CD4-positive, alpha-beta memory T cell (primary cell): ENCODE results near the gene ARF3. TPM values are rescaled to one million over a fixed set of nuclear protein-coding genes. Genes with fewer than 3 reads are reported as not detected.
A peak's percentile ranks its signal among the peaks of the same experiment; 100 is the strongest.

Source experiments
- CTCF ChIA-PET: fragments of 350-600 bp; sonication (Branson Sonifier 250); formaldehyde crosslinking; loops from one replicate; lab custom pipeline; 2021; ENCODE audit warnings: inconsistent platforms; ENCODE audit not compliant: partially characterized antibody; lab: Charles Lee
- POLR2A ChIA-PET: fragments of 350-600 bp; sonication (Branson Sonifier 250); formaldehyde crosslinking; loops from one replicate; lab custom pipeline; 2021; ENCODE audit not compliant: partially characterized antibody; lab: Charles Lee
- DNase-seq, 5 donors: peaks; one replicate each; pipeline versions ENCODE4 v3.0.0 to v3.0.0-alpha.2; 2020 to 2022; ENCODE audit warnings: mixed read lengths in 1 of 5
- H3K27ac ChIP-seq: one replicate; pipeline ENCODE4 v1.7.0; 2013; ENCODE audit warnings: low read depth, low read length
- H3K27me3 ChIP-seq: 2 replicates; pipeline ENCODE4 v1.7.0; 2013; ENCODE audit warnings: mild to moderate bottlenecking, low read length, moderate library complexity; ENCODE audit not compliant: insufficient read depth
- H3K36me3 ChIP-seq: 2 replicates; pipeline ENCODE4 v1.7.0; 2013; ENCODE audit warnings: mild to moderate bottlenecking, low read length, moderate library complexity; ENCODE audit not compliant: insufficient read depth
- H3K4me1 ChIP-seq: 2 replicates; pipeline ENCODE4 v1.7.0; 2013; ENCODE audit warnings: mild to moderate bottlenecking, low read length, moderate library complexity; ENCODE audit not compliant: insufficient read depth
- H3K4me3 ChIP-seq, 2 donors: one replicate each; pipeline ENCODE4 v1.7.0; 2013; ENCODE audit warnings: low read length in 2 of 2, mild to moderate bottlenecking in 1 of 2
- H3K9me3 ChIP-seq, 2 donors: one replicate each; pipeline ENCODE4 v1.7.0; 2013; ENCODE audit warnings: low read length in 2 of 2, control low read depth in 1 of 2; ENCODE audit not compliant: control insufficient read depth in 1 of 2
- H3K27ac Mint-ChIP-seq, 7 donors: one replicate each; pipeline ENCODE4 v1.8.0; 2020 to 2021; ENCODE audit warnings: mixed read lengths in 7 of 7, mild to moderate bottlenecking in 6 of 7, inconsistent platforms in 3 of 7, moderate library complexity in 3 of 7
- H3K27me3 Mint-ChIP-seq, 2 donors: one replicate each; pipeline ENCODE4 v1.8.0; 2020 to 2021; ENCODE audit warnings: mixed read lengths in 2 of 2
- H3K36me3 Mint-ChIP-seq, 2 donors: one replicate each; pipeline ENCODE4 v1.8.0; 2020 to 2021; ENCODE audit warnings: mixed read lengths in 2 of 2, inconsistent platforms in 1 of 2, mild to moderate bottlenecking in 1 of 2
- H3K4me1 Mint-ChIP-seq, 4 donors: one replicate each; pipeline ENCODE4 v1.8.0; 2020 to 2021; ENCODE audit warnings: mixed read lengths in 4 of 4, mild to moderate bottlenecking in 1 of 4
- H3K4me3 Mint-ChIP-seq, 8 donors: one replicate each; pipeline ENCODE4 v1.8.0; 2020 to 2021; ENCODE audit warnings: mixed read lengths in 8 of 8, mild to moderate bottlenecking in 7 of 8, moderate library complexity in 6 of 8, inconsistent platforms in 3 of 8
- H3K9me3 Mint-ChIP-seq, 8 donors: one replicate each; pipeline ENCODE4 v1.8.0; 2020 to 2021; ENCODE audit warnings: mixed read lengths in 8 of 8, mild to moderate bottlenecking in 5 of 8, inconsistent platforms in 3 of 8, moderate library complexity in 1 of 8
- intact Hi-C: fragments of 100-400 bp; cut with micrococcal nuclease; formaldehyde crosslinking; loops from one replicate; pipeline ENCODE4 v1.15.1; 2023
- polyA plus RNA-seq, 2 donors: library from polyadenylated mRNA; unstranded; fragments of 300-500 nt; fragmentation: Illumina TruSeq; gene quantifications; one replicate each; pipeline ENCODE4 v1.2.3, GENCODE V29; 2021
- total RNA-seq, 2 experiments: library from RNA; stranded (reverse); gene quantifications; one replicate each; pipeline ENCODE4 v1.2.3, GENCODE V29; 2021

ARF3 gene
- total and polyA plus RNA-seq, 4 experiments from 2014 or later = 22.6 to 77.5 (median 50.5) TPM

DNA sequence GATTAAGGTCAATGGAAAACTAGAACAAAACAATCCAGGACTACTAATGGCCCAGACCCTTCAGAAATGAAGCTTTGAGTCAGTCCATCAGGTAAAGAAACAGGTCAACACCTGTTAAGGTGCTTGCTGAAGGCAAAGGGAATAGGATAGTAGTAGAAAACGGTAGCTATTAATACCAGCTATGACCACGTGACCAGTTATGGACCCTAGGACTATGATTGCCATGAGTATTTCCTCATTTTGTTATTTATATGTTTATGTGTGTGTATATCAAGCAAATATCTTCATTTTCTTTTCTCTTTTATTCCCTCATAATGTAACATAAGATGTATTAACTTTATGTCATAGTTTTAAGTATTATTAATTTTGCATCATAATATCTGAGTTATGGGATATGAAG, 57.6 kb downstream of the ARF3 start:
- no peak for DNase-seq
- intact Hi-C loops = loop anchor here (5.0 kb wide), 1 partner anchor 78 kb away; the partner anchor contains the start of gene WNT1
- H3K27me3 Mint-ChIP-seq = no peaks in the 10 kb centered on the region
- H3K4me1 Mint-ChIP-seq = peaks cover 2 to 10% (median 7%) of the 10 kb centered on the region in 4 donors
- no peaks in the 10 kb centered on the region for H3K9me3 Mint-ChIP-seq
- Histone ChIP-seq H3K27ac (no peak overlapping the region), H3K36me3 (no peaks in the 10 kb centered on the region), H3K4me3 (no peak overlapping the region), H3K4me1 (peaks cover 6% of the 10 kb centered on the region), H3K27me3 (no peaks in the 10 kb centered on the region), H3K9me3 (no peaks in the 10 kb centered on the region)
- no peak overlapping the region for H3K27ac Mint-ChIP-seq
- POLR2A ChIA-PET = interaction anchor here (1.2 to 2.0 kb wide), 3 partner anchors 47 to 98 kb away, joined by 3 to 4 read pairs (median 3); partner anchors contain the start of genes ARF3 and DDX23
- CTCF ChIA-PET = interaction anchor here (0.8 to 9.9 kb wide), 16 partner anchors 9 to 97 kb away, joined by 3 to 153 read pairs (median 4); partner anchors contain the start of genes DDX23 and FKBP11
- no peaks in the 10 kb centered on the region for H3K36me3 Mint-ChIP-seq
- no peak overlapping the region for H3K4me3 Mint-ChIP-seq

DNA sequence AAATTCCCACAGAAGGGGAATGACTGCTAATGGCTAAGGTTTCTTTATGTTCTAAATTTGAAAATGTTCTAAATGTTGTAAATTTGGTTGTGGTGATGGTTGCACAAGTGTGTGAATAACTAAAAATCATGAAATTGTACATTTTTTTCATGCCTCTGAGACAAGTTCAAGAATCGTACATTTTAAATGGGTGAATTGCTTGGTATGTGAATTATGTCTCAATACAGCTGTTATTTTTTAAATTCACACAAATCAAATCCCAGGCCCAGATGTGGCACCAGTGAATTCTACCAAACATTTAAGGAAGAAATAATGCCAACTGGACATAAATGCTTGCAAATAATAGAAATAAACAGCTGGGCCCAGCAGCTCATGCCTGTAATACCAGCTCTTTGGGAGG, 63.0 kb downstream of the ARF3 start:
- Histone ChIP-seq H3K36me3 (no peaks in the 10 kb centered on the region), H3K4me3 (no peak overlapping the region), H3K4me1 (peaks cover 9% of the 10 kb centered on the region), H3K27me3 (peaks cover 11% of the 10 kb centered on the region), H3K27ac (no peak overlapping the region), H3K9me3 (no peaks in the 10 kb centered on the region)
- H3K27ac Mint-ChIP-seq = no peak overlapping the region
- H3K4me1 Mint-ChIP-seq = peaks cover 0 to 2% (median 0%) of the 10 kb centered on the region in 4 donors
- no peaks in the 10 kb centered on the region for H3K36me3 Mint-ChIP-seq
- DNase-seq = no peak
- ChIA-PET POLR2A (interaction anchor here (1.2 kb wide), 1 partner anchor 41 kb away, joined by 5 read pairs; no protein-coding TSS in a partner anchor), CTCF (interaction anchor here (1.0 to 1.9 kb wide), 4 partner anchors 9 to 42 kb away, joined by 3 to 12 read pairs (median 4); partner anchors contain the start of gene DDX23)
- intact Hi-C loops = loop anchor here (5.0 kb wide), 1 partner anchor 142 kb away; no protein-coding TSS in a partner anchor
- peaks cover 5 to 11% of the 10 kb centered on the region in 2 donors for H3K27me3 Mint-ChIP-seq
- no peak overlapping the region for H3K4me3 Mint-ChIP-seq
- no peaks in the 10 kb centered on the region for H3K9me3 Mint-ChIP-seq

DNA sequence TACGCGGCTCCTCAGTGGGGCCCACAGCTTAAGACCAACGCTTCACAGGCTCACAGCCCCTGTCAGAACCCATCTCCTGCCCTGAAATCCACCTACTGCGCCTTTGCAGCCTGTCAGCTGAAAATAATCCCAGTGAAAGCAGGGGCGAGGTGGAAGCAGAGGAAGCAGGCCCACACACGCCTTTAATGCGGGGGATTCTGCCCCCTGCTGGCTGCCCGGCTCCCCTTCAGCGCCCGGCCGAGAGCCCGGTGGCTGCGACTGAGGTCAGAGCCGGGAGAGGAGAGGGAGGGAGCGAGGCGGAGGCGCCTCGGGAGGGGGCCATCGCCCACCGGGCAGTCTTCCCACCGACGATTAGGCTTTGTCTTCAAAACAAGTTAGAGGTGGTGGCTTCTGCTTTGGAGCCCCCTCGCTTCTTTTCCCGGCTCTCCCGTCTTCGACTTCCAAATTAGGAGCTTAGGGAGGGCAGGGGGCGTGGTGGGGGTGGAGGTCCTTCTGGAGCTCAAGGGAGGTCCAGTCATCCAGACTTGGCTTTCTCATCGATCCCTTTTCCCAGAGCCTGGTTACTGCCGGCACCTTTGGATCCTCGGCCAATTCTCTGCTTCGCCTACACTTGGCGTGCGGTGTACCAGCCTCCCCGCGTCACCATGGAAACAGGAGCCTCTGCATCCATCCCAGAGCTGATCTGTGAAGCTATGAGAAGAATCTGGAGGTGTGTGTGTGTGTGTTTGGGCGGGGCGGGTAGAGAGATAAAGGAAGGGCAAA, 66.4 kb downstream of the ARF3 start:
- H3K4me1 Mint-ChIP-seq = peaks cover 0 to 2% (median 0%) of the 10 kb centered on the region in 4 donors
- H3K27ac Mint-ChIP-seq = peak overlapping the region in 1 of 7 donors; percentile 6
- H3K9me3 ChIP-seq = no peaks in the 10 kb centered on the region
- H3K27me3 Mint-ChIP-seq = peaks cover 5 to 11% of the 10 kb centered on the region in 2 donors
- H3K27me3 ChIP-seq = peaks cover 11% of the 10 kb centered on the region
- CTCF ChIA-PET = interaction anchor here (0.7 to 9.8 kb wide), 37 partner anchors 8 to 194 kb away, joined by 3 to 247 read pairs (median 4); partner anchors contain the start of genes DDX23, RND1, WNT1 and WNT10B
- peaks cover 9% of the 10 kb centered on the region for H3K4me1 ChIP-seq
- peak overlapping the region in 2 of 8 donors; percentile 38 to 56 for H3K4me3 Mint-ChIP-seq
- H3K36me3 Mint-ChIP-seq = no peaks in the 10 kb centered on the region
- POLR2A ChIA-PET = interaction anchor here (1.5 to 3.6 kb wide), 3 partner anchors 12 to 38 kb away, joined by 3 to 30 read pairs (median 10); partner anchors contain the start of genes DDX23 and RND1
- H3K27ac ChIP-seq = no peak overlapping the region
- intact Hi-C loops = loop anchor here (1.0 to 5.0 kb wide), 3 partner anchors 38 to 139 kb away; no protein-coding TSS in a partner anchor
- no peaks in the 10 kb centered on the region for H3K9me3 Mint-ChIP-seq
- peak; percentile 62 to 72 (median 64) for DNase-seq
- no peaks in the 10 kb centered on the region for H3K36me3 ChIP-seq
- H3K4me3 ChIP-seq = no peak overlapping the region

DNA sequence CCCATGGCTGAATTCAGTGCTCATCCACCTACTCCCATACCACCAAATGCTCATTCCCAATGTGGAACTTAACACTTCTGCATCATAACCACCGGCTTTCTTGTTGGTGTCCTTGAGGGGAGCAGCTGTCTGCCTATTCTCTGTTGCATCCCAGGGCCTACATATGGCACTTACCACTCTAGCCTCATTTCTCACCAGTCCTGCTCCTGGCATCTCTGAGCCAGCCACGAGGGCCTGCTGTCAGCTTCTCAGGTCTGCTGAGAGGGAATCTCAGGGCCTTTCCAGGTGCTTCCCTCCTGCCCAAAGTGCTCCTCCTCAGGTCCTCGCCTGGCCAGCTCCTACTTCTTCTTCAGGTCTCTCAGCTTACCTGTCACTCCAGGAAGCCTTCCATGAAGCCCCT, 67.6 kb downstream of the ARF3 start:
- no peaks in the 10 kb centered on the region for H3K36me3 Mint-ChIP-seq
- intact Hi-C loops = loop anchor here (1.0 to 5.0 kb wide), 3 partner anchors 36 to 137 kb away; no protein-coding TSS in a partner anchor
- H3K4me1 Mint-ChIP-seq = peaks cover 0 to 2% (median 0%) of the 10 kb centered on the region in 4 donors

More for the DNA sequence above, 67.6 kb downstream of the ARF3 start:
- Mint-ChIP-seq H3K9me3 (no peaks in the 10 kb centered on the region), H3K4me3 (no peak overlapping the region), H3K27ac (no peak overlapping the region), H3K27me3 (peaks cover 5 to 11% of the 10 kb centered on the region in 2 donors)
- Histone ChIP-seq H3K4me3 (no peak overlapping the region), H3K27ac (no peak overlapping the region), H3K27me3 (peaks cover 11% of the 10 kb centered on the region), H3K36me3 (no peaks in the 10 kb centered on the region), H3K9me3 (no peaks in the 10 kb centered on the region), H3K4me1 (peaks cover 9% of the 10 kb centered on the region)
- ChIA-PET POLR2A (interaction anchor here (1.5 to 3.6 kb wide), 3 partner anchors 13 to 37 kb away, joined by 3 to 30 read pairs (median 10); partner anchors contain the start of genes DDX23 and RND1), CTCF (interaction anchor here (0.8 to 9.8 kb wide), 22 partner anchors 9 to 108 kb away, joined by 3 to 247 read pairs (median 8); partner anchors contain the start of genes CACNB3, DDX23, RND1 and WNT1)
- no peak for DNase-seq

Other genes with a start within 250 kb of the ARF3 start
- gene CCNT1, start 240.8 kb downstream of the ARF3 start, total RNA-seq = 10 to 100 TPM; 67.0 to 69.5 TPM
- gene CCNT1, start 240.8 kb downstream of the ARF3 start, polyA plus RNA-seq = 10 to 100 TPM in 1 of 2 donors, 1 to 10 TPM in 1; 5.8 to 14.0 TPM
- gene ADCY6, start 168.4 kb downstream of the ARF3 start, total RNA-seq = not detected
- gene ADCY6, start 168.4 kb downstream of the ARF3 start, polyA plus RNA-seq = not detected
- gene CACNB3, start 139.0 kb downstream of the ARF3 start, total RNA-seq = 10 to 100 TPM; 17.2 to 17.9 TPM
- gene CACNB3, start 139.0 kb downstream of the ARF3 start, polyA plus RNA-seq = 1 to 10 TPM; 1.5 to 4.0 TPM
- 100 to 1,000 TPM; 154 to 158 TPM for gene DDX23, start 105.3 kb downstream of the ARF3 start, total RNA-seq
- gene DDX23, start 105.3 kb downstream of the ARF3 start, polyA plus RNA-seq = 10 to 100 TPM; 14.3 to 57.2 TPM
- gene RND1, start 91.6 kb downstream of the ARF3 start, total RNA-seq = 1 to 10 TPM in 1 of 2 experiments, under 1 TPM in 1; 0.89 to 1.4 TPM
- 1 to 10 TPM in 1 of 2 donors, under 1 TPM in 1; 0.85 to 2.6 TPM for gene RND1, start 91.6 kb downstream of the ARF3 start, polyA plus RNA-seq
- gene FKBP11, start 32.0 kb downstream of the ARF3 start, total RNA-seq = 10 to 100 TPM; 77.7 to 81.1 TPM
- 100 to 1,000 TPM; 212 to 238 TPM for gene FKBP11, start 32.0 kb downstream of the ARF3 start, polyA plus RNA-seq
- gene WNT10B, start 14.2 kb upstream of the ARF3 start, total RNA-seq = 10 to 100 TPM; 12.9 to 13.0 TPM
- gene WNT10B, start 14.2 kb upstream of the ARF3 start, polyA plus RNA-seq = under 1 TPM; 0.56 to 0.72 TPM
- gene WNT1, start 20.8 kb upstream of the ARF3 start, total RNA-seq = 1 to 10 TPM; 1.8 to 2.8 TPM
- 1 to 10 TPM in 1 of 2 donors, under 1 TPM in 1; 0.55 to 1.1 TPM for gene WNT1, start 20.8 kb upstream of the ARF3 start, polyA plus RNA-seq
- gene DDN, start 41.9 kb upstream of the ARF3 start, total RNA-seq = not detected
- gene DDN, start 41.9 kb upstream of the ARF3 start, polyA plus RNA-seq = not detected
- gene PRKAG1, start 61.3 kb upstream of the ARF3 start, total RNA-seq = 10 to 100 TPM; 48.9 to 53.7 TPM
- gene PRKAG1, start 61.3 kb upstream of the ARF3 start, polyA plus RNA-seq = 10 to 100 TPM; 47.8 to 50.3 TPM
- 100 to 1,000 TPM; 133 to 159 TPM for gene KMT2D, start 103.3 kb upstream of the ARF3 start, total RNA-seq
- gene KMT2D, start 103.3 kb upstream of the ARF3 start, polyA plus RNA-seq = 10 to 100 TPM in 1 of 2 donors, under 1 TPM in 1; 0.16 to 26.7 TPM
- 1 to 10 TPM; 2.7 to 2.9 TPM for gene RHEBL1, start 112.5 kb upstream of the ARF3 start, total RNA-seq
- gene RHEBL1, start 112.5 kb upstream of the ARF3 start, polyA plus RNA-seq = 10 to 100 TPM in 1 of 2 donors, 1 to 10 TPM in 1; 9.2 to 10.5 TPM
- gene DHH, start 137.3 kb upstream of the ARF3 start, total RNA-seq = under 1 TPM; 0.35 to 0.44 TPM
- gene DHH, start 137.3 kb upstream of the ARF3 start, polyA plus RNA-seq = not detected
- 100 to 1,000 TPM; 222 to 226 TPM for gene LMBR1L, start 153.4 kb upstream of the ARF3 start, total RNA-seq
- gene LMBR1L, start 153.4 kb upstream of the ARF3 start, polyA plus RNA-seq = 10 to 100 TPM; 35.9 to 46.5 TPM
- gene TUBA1B, start 173.9 kb upstream of the ARF3 start, total RNA-seq = 100 to 1,000 TPM; 332 to 361 TPM
- gene TUBA1B, start 173.9 kb upstream of the ARF3 start, polyA plus RNA-seq = 100 to 1,000 TPM; 411 to 573 TPM
- gene TUBA1A, start 231.6 kb upstream of the ARF3 start, total RNA-seq = 100 to 1,000 TPM in 1 of 2 experiments, 10 to 100 TPM in 1; 97.5 to 102 TPM
- gene TUBA1A, start 231.6 kb upstream of the ARF3 start, polyA plus RNA-seq = 100 to 1,000 TPM; 164 to 315 TPM